MCF 10A (cell line): ENCODE results near the gene AK9. TPM values are rescaled to one million over a fixed set of nuclear protein-coding genes. Genes with fewer than 3 reads are reported as not detected.

ENCODE experiments used
- BruUV-seq: library from RNA; stranded (reverse); fragments of 400-500 nt; replicated peaks from 2 replicates; lab custom pipeline; 2021; lab: Mats Ljungman, UMichigan
- CTCF ChIA-PET: fragments of 300-600 bp; sonication (Branson Sonifier 250); formaldehyde crosslinking; extraction: SDS; loops from one replicate; lab custom pipeline; 2021; ENCODE audit warnings: antibody characterized with exemption, inconsistent platforms; lab: Yijun Ruan, JAX
- POLR2A ChIA-PET: fragments of 300-600, 350-650 bp; sonication (Branson Sonifier 250); formaldehyde crosslinking; extraction: SDS; loops from one replicate; lab custom pipeline; 2020; ENCODE audit warnings: antibody characterized with exemption, inconsistent platforms; lab: Yijun Ruan, JAX
- DNase-seq: peaks from one replicate; pipeline ENCODE4 v3.0.0-alpha.2; 2018; ENCODE audit not compliant: unreplicated experiment
- H3K27ac Mint-ChIP-seq: one replicate; pipeline ENCODE4 v1.8.0; 2022; ENCODE audit warnings: mild to moderate bottlenecking, low read depth, mixed read lengths; ENCODE audit not compliant: unreplicated experiment
- H3K27me3 Mint-ChIP-seq: one replicate; pipeline ENCODE4 v1.8.0; 2022; ENCODE audit warnings: mixed read lengths; ENCODE audit not compliant: insufficient read depth, unreplicated experiment
- H3K36me3 Mint-ChIP-seq: one replicate; pipeline ENCODE4 v1.8.0; 2022; ENCODE audit warnings: mild to moderate bottlenecking, moderate library complexity, mixed read lengths; ENCODE audit not compliant: insufficient read depth, unreplicated experiment
- H3K4me1 Mint-ChIP-seq: one replicate; pipeline ENCODE4 v1.8.0; 2022; ENCODE audit warnings: mixed read lengths; ENCODE audit not compliant: insufficient read depth, unreplicated experiment
- H3K4me3 Mint-ChIP-seq: one replicate; pipeline ENCODE4 v1.8.0; 2022; ENCODE audit warnings: mild to moderate bottlenecking, moderate library complexity, mixed read lengths; ENCODE audit not compliant: unreplicated experiment
- H3K9me3 Mint-ChIP-seq: one replicate; pipeline ENCODE4 v1.8.0; 2022; ENCODE audit warnings: mixed read lengths; ENCODE audit not compliant: unreplicated experiment
- intact Hi-C: fragments of 100-400 bp; cut with micrococcal nuclease; formaldehyde crosslinking; loops from 2 replicates; pipeline ENCODE4 v1.14.1; 2022
- total RNA-seq: library from RNA; stranded (reverse); gene quantifications from 2 replicates; pipeline ENCODE4 v1.2.3, GENCODE V29; 2022
- TF ChIP-seq, protein P1 (sequence below): fragments of 200-600 bp; IDR thresholded peaks from one replicate; pipeline ENCODE4 v1.8.0; 2022; ENCODE audit warnings: antibody characterized with exemption, mild to moderate bottlenecking; ENCODE audit not compliant: unreplicated experiment

The AK9 gene
- total RNA-seq, 1 experiment from 2014 or later = 4.7 TPM

- DNase-seq = no peak
- TF ChIP-seq, protein P1, sequence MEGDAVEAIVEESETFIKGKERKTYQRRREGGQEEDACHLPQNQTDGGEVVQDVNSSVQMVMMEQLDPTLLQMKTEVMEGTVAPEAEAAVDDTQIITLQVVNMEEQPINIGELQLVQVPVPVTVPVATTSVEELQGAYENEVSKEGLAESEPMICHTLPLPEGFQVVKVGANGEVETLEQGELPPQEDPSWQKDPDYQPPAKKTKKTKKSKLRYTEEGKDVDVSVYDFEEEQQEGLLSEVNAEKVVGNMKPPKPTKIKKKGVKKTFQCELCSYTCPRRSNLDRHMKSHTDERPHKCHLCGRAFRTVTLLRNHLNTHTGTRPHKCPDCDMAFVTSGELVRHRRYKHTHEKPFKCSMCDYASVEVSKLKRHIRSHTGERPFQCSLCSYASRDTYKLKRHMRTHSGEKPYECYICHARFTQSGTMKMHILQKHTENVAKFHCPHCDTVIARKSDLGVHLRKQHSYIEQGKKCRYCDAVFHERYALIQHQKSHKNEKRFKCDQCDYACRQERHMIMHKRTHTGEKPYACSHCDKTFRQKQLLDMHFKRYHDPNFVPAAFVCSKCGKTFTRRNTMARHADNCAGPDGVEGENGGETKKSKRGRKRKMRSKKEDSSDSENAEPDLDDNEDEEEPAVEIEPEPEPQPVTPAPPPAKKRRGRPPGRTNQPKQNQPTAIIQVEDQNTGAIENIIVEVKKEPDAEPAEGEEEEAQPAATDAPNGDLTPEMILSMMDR = no peak
- no peak overlapping the region for H3K27ac Mint-ChIP-seq
- no peaks in the 10 kb centered on the region for H3K9me3 Mint-ChIP-seq
- intact Hi-C loops = no loop called here
- no peaks in the 10 kb centered on the region for H3K27me3 Mint-ChIP-seq
- H3K4me3 Mint-ChIP-seq = no peak overlapping the region
- CTCF ChIA-PET = no interaction called here
- H3K4me1 Mint-ChIP-seq = peaks cover 8% of the 10 kb centered on the region
- POLR2A ChIA-PET = interaction anchor here (0.7 to 9.4 kb wide), 4 partner anchors 14 to 350 kb away, joined by 3 to 93 read pairs (median 5); partner anchors contain the start of genes CD164, CEP57L1 and SESN1
- peaks cover 30% of the 10 kb centered on the region for H3K36me3 Mint-ChIP-seq
- no TSS peak for BruUV-seq
Observed at GRCh38 chr6:109445382-109445781, 245.6 kb downstream of the AK9 start.

GRCh38 chr6:109443425-109443950 is 247.5 kb downstream of the AK9 start:
- no peaks in the 10 kb centered on the region for H3K27me3 Mint-ChIP-seq
- no peak for DNase-seq
- BruUV-seq = no TSS peak
- H3K4me1 Mint-ChIP-seq = peaks cover 8% of the 10 kb centered on the region
- H3K9me3 Mint-ChIP-seq = no peaks in the 10 kb centered on the region
- peaks cover 31% of the 10 kb centered on the region for H3K36me3 Mint-ChIP-seq
- CTCF ChIA-PET = interaction anchor here (0.6 to 1.7 kb wide), 6 partner anchors 14 to 256 kb away, joined by 3 to 5 read pairs (median 4); no protein-coding TSS in a partner anchor
- POLR2A ChIA-PET = interaction anchor here (0.9 to 9.4 kb wide), 4 partner anchors 8 to 60 kb away, joined by 3 to 93 read pairs (median 12); partner anchors contain the start of genes CD164 and MICAL1
- TF ChIP-seq, protein P1 = no peak
- no peak overlapping the region for H3K27ac Mint-ChIP-seq
- H3K4me3 Mint-ChIP-seq = no peak overlapping the region
- intact Hi-C loops = no loop called here

Other genes with a start within 250 kb of the AK9 start
- 23.2 and 35.3 TPM in 2 replicates for gene MICAL1, start 235.4 kb downstream of the AK9 start, total RNA-seq
- gene ZBTB24, start 208.0 kb downstream of the AK9 start, total RNA-seq = 9.6 and 10.4 TPM in 2 replicates
- gene FIG4, start 94 bp upstream of the AK9 start, total RNA-seq = 7.9 and 9.5 TPM in 2 replicates